ENCODE results near the gene CADPS2. TPM values are rescaled to one million over a fixed set of nuclear protein-coding genes. Genes with fewer than 3 reads are reported as not detected.

Gene CADPS2
- total RNA-seq, 2 experiments from 2014 or later: not detected

DNA sequence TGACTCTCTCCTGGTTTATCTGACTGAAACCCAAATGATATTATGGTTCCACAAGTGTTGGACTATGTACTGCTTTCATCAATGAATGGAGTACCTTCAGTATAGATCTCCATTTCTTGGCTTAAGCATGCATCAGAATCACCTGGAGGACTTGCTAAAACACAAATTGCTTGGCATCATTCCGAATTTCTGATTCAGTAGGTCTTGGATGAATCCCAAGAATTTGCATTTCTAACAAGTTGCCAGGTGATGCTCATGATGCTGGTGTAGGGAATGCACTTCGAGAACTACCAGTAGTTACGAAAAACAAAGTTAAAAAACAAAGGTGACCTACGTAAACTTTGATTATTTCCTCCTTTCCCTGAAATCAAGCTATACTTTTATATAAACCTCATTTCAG is 462.7 kb downstream of the CADPS2 start:
- H3K27me3 Mint-ChIP-seq: no peaks in the 10 kb centered on the region
- H3K4me3 ChIP-seq (ENCODE audit: low read length): no peak overlapping the region
- no peaks in the 10 kb centered on the region for H3K36me3 ChIP-seq (ENCODE audit: insufficient read depth, low read length)
- intact Hi-C loops (cut with DNase I, micrococcal nuclease): no loop called here
- H3K27me3 ChIP-seq (ENCODE audit: control insufficient read depth in 1 of 2, insufficient read depth in 2 of 2, low read length in 2 of 2): no peaks in the 10 kb centered on the region
- H3K4me1 ChIP-seq (ENCODE audit: insufficient read depth, low read length): no peaks in the 10 kb centered on the region
- H3K36me3 Mint-ChIP-seq (ENCODE audit: low read depth): no peaks in the 10 kb centered on the region
- no peak for TF ChIP-seq CTCF (IDR thresholded peaks at IDR 0.05)
- ATAC-seq (ENCODE audit: poor library complexity): no peak
- H3K27ac ChIP-seq (ENCODE audit: low read depth in 1 of 2, low read length in 2 of 2): no peak overlapping the region
- peaks cover 0 to 7% of the 10 kb centered on the region in 2 experiments for H3K9me3 ChIP-seq (ENCODE audit: control insufficient read depth in 1 of 2, insufficient read depth in 1 of 2, low read length in 2 of 2)
- ChIA-PET POLR2A (no interaction called here), CTCF (no interaction called here)
- H3K9me3 Mint-ChIP-seq: peaks cover 6% of the 10 kb centered on the region
- no peak overlapping the region for H3K4me3 Mint-ChIP-seq
- no peaks in the 10 kb centered on the region for H3K4me1 Mint-ChIP-seq (ENCODE audit: low read depth)
- H3K27ac Mint-ChIP-seq: no peak overlapping the region
- DNase-seq: no peak

DNA sequence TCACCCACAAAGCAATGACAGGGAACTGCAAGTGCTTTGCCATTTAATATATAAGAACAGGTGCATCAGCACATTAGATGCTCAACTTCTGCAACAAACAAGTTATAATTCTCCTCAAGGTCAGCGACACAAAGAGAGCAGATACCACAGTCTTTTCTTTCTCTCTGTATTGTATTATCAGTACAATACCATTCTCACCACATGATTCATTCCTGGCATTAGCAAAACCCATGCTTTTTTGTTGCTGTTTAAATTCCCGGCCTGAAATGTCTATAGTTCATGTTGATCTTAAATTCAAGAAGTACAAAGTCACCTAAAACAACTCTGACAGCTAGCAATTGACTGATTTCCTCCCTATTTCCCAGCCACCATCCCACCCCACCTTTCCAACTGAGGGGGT is 469.9 kb downstream of the CADPS2 start:
- Mint-ChIP-seq H3K4me1 (ENCODE audit: low read depth) (no peaks in the 10 kb centered on the region), H3K36me3 (ENCODE audit: low read depth) (no peaks in the 10 kb centered on the region), H3K27ac (no peak overlapping the region), H3K9me3 (peaks cover 6% of the 10 kb centered on the region), H3K4me3 (no peak overlapping the region), H3K27me3 (no peaks in the 10 kb centered on the region)
- Histone ChIP-seq H3K27me3 (ENCODE audit: control insufficient read depth in 1 of 2, insufficient read depth in 2 of 2, low read length in 2 of 2) (no peaks in the 10 kb centered on the region), H3K4me1 (ENCODE audit: insufficient read depth, low read length) (no peaks in the 10 kb centered on the region), H3K27ac (ENCODE audit: low read depth in 1 of 2, low read length in 2 of 2) (no peak overlapping the region), H3K36me3 (ENCODE audit: insufficient read depth, low read length) (no peaks in the 10 kb centered on the region), H3K4me3 (ENCODE audit: low read length) (no peak overlapping the region), H3K9me3 (ENCODE audit: control insufficient read depth in 1 of 2, insufficient read depth in 1 of 2, low read length in 2 of 2) (no peaks in the 10 kb centered on the region)
- DNase-seq: no peak
- intact Hi-C loops (cut with DNase I, micrococcal nuclease): no loop called here
- ATAC-seq (ENCODE audit: poor library complexity): no peak
- CTCF ChIA-PET: no interaction called here
- TF ChIP-seq CTCF (IDR thresholded peaks at IDR 0.05): no peak
- POLR2A ChIA-PET: no interaction called here

GRCh38 chr7:122415510-122415909 is 470.8 kb downstream of the CADPS2 start:
- Mint-ChIP-seq H3K4me1 (ENCODE audit: low read depth) (no peaks in the 10 kb centered on the region), H3K27ac (no peak overlapping the region), H3K36me3 (ENCODE audit: low read depth) (no peaks in the 10 kb centered on the region), H3K27me3 (no peaks in the 10 kb centered on the region), H3K4me3 (no peak overlapping the region), H3K9me3 (peaks cover 6% of the 10 kb centered on the region)
- Histone ChIP-seq H3K4me3 (ENCODE audit: low read length) (no peak overlapping the region), H3K9me3 (ENCODE audit: control insufficient read depth in 1 of 2, insufficient read depth in 1 of 2, low read length in 2 of 2) (peaks cover 0 to 3% of the 10 kb centered on the region in 2 experiments), H3K27ac (ENCODE audit: low read depth in 1 of 2, low read length in 2 of 2) (no peak overlapping the region), H3K36me3 (ENCODE audit: insufficient read depth, low read length) (no peaks in the 10 kb centered on the region), H3K27me3 (ENCODE audit: control insufficient read depth in 1 of 2, insufficient read depth in 2 of 2, low read length in 2 of 2) (no peaks in the 10 kb centered on the region), H3K4me1 (ENCODE audit: insufficient read depth, low read length) (no peaks in the 10 kb centered on the region)
- DNase-seq (no peak), ATAC-seq (ENCODE audit: poor library complexity) (no peak)
- TF ChIP-seq CTCF (IDR thresholded peaks at IDR 0.05): no peak
- intact Hi-C loops (cut with DNase I, micrococcal nuclease): no loop called here
- ChIA-PET POLR2A (interaction anchor here (0.7 kb wide), 1 partner anchor 472 kb away, joined by 4 read pairs; no protein-coding TSS in a partner anchor), CTCF (no interaction called here)

All from CD4-positive, alpha-beta T cell (primary cell).